AML-193 (cell line): ENCODE results near the gene YAP1.
A peak's percentile ranks its signal among the peaks of the same experiment; 100 is the strongest.

Experiments used
- DNase-seq, 2 experiments: peaks; one replicate each; lab custom pipeline; 2025; lab: John Stamatoyannopoulos, UW

YAP1 gene

DNA sequence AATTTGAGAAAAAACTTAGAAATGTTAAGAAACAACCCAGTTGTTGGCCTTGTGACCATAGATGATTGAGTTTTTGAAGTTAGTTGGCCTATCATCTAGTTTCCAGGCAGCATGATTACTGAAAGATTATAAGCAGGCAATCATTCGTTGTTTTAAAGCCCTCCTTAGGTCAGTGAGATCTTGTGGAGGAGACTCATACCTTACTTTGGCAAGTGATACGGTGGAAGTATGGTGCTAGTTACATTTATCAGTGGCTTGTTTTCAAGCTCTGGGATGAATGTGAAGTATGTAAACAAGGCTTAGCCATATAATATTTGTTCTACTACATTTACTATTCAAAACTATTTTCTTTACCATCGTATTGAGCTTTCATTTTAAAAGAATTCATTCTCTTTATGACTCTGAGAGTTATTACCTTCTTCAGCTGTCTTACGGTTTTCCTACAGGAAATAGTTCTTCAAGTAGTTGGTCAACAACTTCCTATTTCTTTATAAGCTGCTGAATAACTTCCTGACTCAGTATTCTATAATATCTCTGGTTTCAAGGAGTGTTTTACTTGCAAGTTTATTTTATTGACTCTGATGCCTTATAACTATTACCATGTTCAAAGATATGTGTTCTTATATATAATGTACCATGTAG lies 7.3 kb downstream of the YAP1 start:
- no peak for DNase-seq

GRCh38 chr11:102118937-102119336 lies 8.7 kb downstream of the YAP1 start:
- no peak for DNase-seq

DNA sequence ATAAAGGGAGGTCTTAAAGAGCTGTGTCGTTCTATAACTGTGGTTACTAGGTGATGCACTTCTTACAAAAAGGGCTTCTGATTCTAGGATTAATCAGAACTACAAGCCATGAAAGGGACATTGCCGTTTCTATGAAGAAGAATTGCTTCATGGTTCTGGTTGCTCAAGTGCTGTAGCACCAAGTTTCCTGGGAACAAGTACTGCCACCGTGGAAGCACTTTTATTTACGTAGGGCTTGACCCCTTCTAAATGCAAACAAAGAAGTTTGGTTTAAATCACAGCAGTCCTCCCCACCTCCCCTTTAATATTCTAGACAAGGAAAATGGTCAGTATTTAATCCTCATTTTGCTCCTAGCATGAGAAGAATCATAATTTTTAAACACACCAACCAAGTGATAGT lies 9.8 kb downstream of the YAP1 start:
- DNase-seq: no peak

DNA sequence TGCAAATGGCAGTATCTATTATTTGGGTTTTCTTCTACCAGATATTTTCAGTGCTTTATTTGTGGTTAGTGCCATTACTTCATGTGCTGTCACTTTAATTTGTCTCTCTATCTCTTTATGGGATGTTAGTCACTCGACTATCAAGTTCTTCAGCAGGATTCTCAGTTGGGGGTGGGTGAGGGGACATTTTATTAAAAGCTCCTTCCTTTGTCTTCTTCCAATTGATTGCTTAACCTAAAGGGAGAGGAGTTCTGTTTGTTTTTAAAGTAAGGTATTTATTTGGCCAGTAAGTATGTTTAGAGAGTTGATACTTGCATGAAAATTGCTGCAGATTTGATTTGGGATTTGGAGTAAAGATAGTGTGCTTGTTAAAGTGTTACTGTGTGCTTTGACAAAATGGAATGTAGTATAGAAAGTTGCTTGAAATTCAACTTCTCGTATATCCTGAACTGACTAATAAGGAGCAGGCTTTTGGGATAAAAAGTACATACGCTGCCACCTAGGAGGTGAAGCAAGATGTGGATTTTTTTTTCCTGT lies 10.3 kb downstream of the YAP1 start:
- DNase-seq: no peak

GRCh38 chr11:102121329-102121728 lies 11.1 kb downstream of the YAP1 start:
- DNase-seq: no peak

- DNase-seq: no peak
These were observed 24.4 kb downstream of the YAP1 start for GRCh38 chr11:102134597-102134996.

DNA sequence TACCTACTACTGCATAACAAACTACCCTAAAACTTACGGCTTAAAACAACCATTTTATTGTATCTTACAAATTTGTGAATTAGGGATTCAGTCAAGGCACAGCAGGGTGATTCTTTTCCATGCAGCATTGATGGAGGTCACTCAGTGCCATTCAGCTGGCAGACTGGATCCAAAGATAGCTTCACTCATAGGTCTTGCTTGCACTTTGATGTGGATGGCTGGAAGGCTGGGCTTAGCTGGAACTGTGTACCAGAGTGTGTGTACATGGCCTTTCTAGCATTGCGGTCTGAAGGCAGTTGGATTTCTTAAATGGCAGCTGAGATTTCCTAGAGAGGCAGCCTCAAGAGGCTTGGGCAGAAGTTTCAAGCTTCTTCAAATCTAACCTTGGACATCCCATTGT lies 25.0 kb downstream of the YAP1 start:
- DNase-seq: no peak

DNA sequence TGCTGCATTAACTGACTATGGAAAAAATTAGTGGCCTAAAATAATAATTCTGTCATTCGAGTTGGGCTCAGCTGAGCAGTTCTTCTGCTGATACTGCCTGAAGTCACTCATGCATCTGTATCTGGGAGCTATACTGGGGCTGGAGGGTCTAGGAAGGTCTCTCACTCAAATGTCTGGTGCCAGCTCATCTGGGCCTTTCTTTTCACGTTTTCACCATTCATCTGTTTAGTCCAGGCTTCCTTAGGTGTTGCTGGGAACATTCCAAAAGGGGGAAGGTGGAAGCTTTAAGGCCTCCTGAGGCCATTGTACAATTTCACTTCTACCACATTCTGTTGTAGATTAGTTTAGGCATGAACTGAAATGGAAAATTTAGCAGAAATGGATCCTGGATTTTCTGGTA lies 28.0 kb downstream of the YAP1 start:
- no peak for DNase-seq

- DNase-seq: no peak
These were observed 28.4 kb downstream of the YAP1 start for GRCh38 chr11:102138670-102139069.

- DNase-seq: no peak
These were observed 28.8 kb downstream of the YAP1 start for GRCh38 chr11:102139081-102139498.

DNA sequence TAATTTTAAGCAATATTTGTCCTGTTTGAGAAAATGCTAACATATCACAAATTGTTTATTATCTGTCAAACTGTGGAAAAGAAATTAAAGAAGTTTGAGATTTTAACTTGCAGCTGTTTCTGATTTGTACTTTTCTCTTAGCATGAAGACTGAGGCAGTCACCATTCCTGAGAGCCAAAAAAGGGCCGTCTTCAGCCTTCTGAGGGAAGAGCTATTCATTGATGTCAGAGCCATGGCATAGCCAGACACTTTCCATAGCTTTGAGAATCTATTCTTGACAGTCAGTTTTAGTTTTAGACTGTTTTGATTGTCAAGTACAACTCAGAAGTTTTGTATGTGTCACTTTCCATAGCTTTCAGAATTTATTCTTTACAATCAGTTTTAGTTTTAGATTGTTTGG lies 32.1 kb downstream of the YAP1 start:
- no peak for DNase-seq

DNA sequence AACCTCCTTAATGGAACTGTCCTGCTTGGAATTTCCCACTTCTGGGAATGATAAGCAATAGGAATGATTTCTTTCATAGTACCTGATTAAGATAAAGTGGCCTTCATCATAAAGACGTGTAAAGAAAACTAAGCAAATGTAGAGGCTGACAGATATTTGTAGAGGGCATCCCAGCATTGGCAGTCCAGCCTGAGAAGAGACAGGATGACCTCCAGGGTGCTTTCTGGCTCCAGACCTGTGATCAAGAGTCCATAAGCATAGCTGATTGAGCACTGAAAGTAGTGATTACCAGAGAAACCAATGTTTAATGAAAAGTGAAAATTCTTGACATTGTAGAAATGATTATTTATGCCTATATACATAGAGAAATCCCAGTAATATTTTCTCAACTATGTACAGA lies 33.6 kb downstream of the YAP1 start:
- DNase-seq: no peak

DNA sequence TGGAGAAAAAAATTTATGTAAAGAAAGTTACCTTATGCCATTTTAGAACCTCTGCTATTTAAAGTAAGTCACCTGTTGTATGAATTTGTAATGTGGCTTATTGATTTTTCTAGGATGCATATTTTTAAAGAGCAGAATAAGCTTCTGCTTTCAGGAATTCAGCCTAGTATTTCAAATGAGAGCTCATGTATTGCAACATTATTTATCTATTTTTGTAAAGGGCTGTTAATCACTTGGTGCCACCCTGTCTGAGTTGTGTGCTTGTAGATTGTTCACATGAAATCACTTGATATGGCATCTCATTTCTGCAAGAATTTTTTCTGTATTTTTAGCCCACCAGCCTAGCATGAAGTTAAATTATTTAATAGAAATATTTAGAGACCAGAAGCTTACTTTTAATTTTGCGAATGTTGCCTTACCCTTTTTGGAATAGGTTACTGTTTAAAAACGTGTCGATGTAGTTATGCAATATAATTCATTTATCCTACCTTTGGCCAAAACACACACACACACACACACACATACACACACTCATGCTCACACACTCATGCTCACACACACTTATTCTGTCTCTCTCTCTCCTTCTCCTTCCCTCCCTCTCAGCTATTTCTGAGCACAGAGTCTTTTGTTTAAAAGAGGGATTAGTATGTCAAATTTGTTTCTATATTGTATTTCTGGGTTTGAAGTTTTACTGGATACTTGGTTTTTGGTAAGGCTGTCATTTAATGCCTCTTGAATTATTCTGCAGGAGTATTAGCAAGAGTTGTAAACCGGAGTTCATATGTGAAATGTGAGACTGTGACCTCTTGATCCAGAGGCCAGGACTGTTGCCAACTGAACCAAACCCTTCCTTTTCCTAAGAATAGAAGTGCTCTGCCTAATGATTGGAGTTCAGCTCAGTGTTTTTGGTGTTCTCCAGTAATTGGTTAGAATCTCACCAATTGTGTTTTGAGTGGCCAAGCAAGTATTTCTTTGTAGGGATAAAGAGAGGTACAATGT lies 34.4 kb downstream of the YAP1 start:
- DNase-seq: no peak

- DNase-seq: no peak
These were observed 36.8 kb downstream of the YAP1 start for GRCh38 chr11:102147015-102147414.

DNA sequence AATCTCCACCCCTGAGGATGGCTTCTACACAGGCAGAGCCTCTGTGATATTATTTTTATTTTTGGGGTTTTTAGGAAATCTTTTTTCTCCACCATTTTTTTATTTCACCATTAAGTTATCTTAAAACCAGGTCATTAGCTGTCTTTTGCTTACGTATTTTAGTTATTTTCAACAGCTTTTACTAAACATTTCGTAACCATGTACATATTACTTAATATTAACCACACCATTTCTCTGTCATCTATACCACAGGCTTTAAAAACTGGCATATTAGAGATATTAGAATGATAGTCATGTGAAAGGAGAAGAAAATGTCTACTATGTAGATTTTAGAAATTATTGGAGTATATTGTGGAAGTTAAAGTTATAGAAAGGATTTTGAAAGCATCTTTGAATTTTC lies 37.4 kb downstream of the YAP1 start:
- peak; percentile 8 to 9 for DNase-seq

- no peak for DNase-seq
These were observed 37.8 kb downstream of the YAP1 start for GRCh38 chr11:102148059-102148458.

DNA sequence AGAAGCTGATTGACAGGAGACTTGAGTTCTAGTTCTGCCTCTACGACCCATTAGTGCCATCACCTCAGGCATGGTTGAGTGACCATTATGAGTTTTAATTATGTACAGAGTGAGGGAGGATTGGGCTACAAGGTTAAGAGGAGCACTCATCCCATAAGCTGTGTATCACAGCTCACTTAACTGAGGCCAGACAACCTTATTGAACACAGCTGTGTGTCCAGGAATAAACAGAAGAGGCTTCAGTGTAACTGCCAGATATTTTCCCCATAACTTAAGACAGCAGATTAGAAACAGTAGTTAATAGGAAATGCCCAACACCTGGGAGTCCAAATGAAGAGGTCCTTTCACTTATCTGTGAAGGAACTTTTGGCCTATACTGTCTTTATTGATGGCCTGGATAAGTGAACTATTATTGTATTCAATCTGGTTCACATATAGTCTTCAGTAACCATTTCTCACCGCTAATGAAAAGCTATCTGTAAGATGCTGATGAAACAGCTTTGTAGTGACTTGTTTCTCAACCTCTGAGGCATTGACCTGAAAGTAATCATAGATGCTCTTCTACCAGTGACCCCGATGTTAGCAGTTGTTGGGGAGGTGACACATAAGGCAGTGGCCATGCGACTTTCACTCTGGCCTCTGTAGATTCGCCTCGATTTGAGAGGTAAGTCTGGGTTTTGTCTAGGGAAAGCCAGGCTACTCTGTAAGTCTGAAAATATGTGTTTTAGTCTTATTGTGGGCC lies 41.7 kb downstream of the YAP1 start:
- no peak for DNase-seq

DNA sequence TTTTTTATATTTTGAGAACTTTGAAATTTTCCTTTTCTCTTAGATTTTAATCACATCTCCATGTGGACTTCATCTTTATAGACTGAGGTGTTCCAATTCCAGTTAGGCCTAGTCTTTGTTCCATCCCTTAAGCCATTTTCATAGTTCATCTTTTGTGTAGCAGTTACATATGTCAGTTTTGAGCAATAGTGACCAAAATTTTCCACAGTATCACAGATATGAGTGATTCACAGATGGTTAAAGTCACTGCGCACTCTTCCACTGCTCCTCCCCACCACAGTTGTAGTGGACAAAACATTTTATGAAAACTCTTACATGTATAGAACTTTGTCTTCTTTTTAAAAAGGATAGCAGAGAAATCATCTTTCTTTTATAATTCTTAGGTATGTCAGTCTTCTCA lies 42.8 kb downstream of the YAP1 start:
- no peak for DNase-seq

DNA sequence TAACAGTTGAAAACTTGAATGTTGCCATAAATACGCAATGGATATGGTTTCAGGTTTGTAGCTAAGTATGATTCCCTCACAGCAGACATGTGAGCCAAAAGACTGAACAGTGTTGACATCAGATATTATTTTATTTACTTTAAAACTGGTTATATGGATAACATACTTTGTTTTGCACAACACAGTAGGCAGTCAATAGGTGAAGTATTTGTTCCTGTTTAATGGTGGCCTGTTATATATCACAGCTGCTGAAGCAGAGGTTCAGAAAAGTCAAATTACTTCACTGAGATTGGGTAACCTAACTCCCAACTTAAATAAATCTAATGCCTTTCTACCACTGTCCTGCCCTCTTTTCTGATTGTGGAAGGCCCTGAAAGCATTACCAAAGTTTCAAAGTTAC lies 44.6 kb downstream of the YAP1 start:
- DNase-seq: no peak

GRCh38 chr11:102155676-102156075 lies 45.4 kb downstream of the YAP1 start:
- DNase-seq: no peak

GRCh38 chr11:102157219-102157618 lies 47.0 kb downstream of the YAP1 start:
- DNase-seq: no peak

- no peak for DNase-seq
These were observed 48.0 kb downstream of the YAP1 start for GRCh38 chr11:102158164-102158735.
